Vagina (tissue), 2 donors: ENCODE measurements around the gene MNS1. TPM values are rescaled to one million over a fixed set of nuclear protein-coding genes. Genes with fewer than 3 reads are reported as not detected.

Experiments used
- DNase-seq, 2 donors: peaks; one replicate each; pipeline ENCODE4 v3.0.0-alpha.2; 2017; ENCODE audit errors: extremely low spot score in 2 of 2
- H3K27ac ChIP-seq: fragments of 200-600 bp; sonication (generic); one replicate; pipeline ENCODE4 v1.5.1; 2019
- H3K27me3 ChIP-seq: fragments of 200-600 bp; sonication (generic); one replicate; pipeline ENCODE4 v1.5.1; 2019
- H3K36me3 ChIP-seq, 2 donors: fragments of 200-600 bp; sonication (generic); one replicate each; pipeline ENCODE4 v1.5.1; 2017 to 2019
- H3K4me1 ChIP-seq: fragments of 200-600 bp; sonication (generic); one replicate; pipeline ENCODE4 v1.5.1; 2019
- H3K4me3 ChIP-seq, 2 donors: fragments of 200-600 bp; sonication (generic); 1 replicate in 1 of 2; 2 replicates in 1 of 2; pipeline ENCODE4 v1.5.1; 2016 to 2019
- H3K9me3 ChIP-seq: fragments of 200-600 bp; sonication (generic); one replicate; pipeline ENCODE4 v1.5.1; 2019
- POLR2A ChIP-seq, 2 donors: fragments of 450-650 bp; IDR thresholded peaks; one replicate each; pipeline ENCODE4 v1.6.1; 2017; ENCODE audit warnings: antibody characterized with exemption in 2 of 2, mild to moderate bottlenecking in 2 of 2, moderate library complexity in 2 of 2
- POLR2AphosphoS5 ChIP-seq, 2 donors: sonication (generic); formaldehyde crosslinking; IDR thresholded peaks; one replicate each; pipeline ENCODE4 v1.9.0; 2017; ENCODE audit warnings: antibody characterized with exemption in 2 of 2, mild to moderate bottlenecking in 2 of 2, low read depth in 1 of 2; ENCODE audit not compliant: insufficient read depth in 1 of 2
- intact Hi-C: fragments of 100-400 bp; cut with DNase I; formaldehyde crosslinking; loops from one replicate; pipeline ENCODE4 v1.15.1; 2023
- total RNA-seq: library from RNA; depleted of rRNA; stranded (reverse); fragments of >200 nt; gene quantifications from one replicate; pipeline ENCODE4 v1.2.3, GENCODE V29; 2016
- TF ChIP-seq, protein P1 (sequence below), 3 experiments: fragments of 450-650 bp in 2 of 3; fragments of 200-600 bp in 1 of 3; sonication (generic) in 1 of 3; IDR thresholded peaks; one replicate each; pipeline ENCODE4 v1.5.1; 2017 to 2019; ENCODE audit warnings: antibody characterized with exemption in 3 of 3, mild to moderate bottlenecking in 2 of 3, moderate library complexity in 2 of 3

MNS1 gene, protein sequence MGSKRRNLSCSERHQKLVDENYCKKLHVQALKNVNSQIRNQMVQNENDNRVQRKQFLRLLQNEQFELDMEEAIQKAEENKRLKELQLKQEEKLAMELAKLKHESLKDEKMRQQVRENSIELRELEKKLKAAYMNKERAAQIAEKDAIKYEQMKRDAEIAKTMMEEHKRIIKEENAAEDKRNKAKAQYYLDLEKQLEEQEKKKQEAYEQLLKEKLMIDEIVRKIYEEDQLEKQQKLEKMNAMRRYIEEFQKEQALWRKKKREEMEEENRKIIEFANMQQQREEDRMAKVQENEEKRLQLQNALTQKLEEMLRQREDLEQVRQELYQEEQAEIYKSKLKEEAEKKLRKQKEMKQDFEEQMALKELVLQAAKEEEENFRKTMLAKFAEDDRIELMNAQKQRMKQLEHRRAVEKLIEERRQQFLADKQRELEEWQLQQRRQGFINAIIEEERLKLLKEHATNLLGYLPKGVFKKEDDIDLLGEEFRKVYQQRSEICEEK
- total RNA-seq = 2.9 TPM

DNA sequence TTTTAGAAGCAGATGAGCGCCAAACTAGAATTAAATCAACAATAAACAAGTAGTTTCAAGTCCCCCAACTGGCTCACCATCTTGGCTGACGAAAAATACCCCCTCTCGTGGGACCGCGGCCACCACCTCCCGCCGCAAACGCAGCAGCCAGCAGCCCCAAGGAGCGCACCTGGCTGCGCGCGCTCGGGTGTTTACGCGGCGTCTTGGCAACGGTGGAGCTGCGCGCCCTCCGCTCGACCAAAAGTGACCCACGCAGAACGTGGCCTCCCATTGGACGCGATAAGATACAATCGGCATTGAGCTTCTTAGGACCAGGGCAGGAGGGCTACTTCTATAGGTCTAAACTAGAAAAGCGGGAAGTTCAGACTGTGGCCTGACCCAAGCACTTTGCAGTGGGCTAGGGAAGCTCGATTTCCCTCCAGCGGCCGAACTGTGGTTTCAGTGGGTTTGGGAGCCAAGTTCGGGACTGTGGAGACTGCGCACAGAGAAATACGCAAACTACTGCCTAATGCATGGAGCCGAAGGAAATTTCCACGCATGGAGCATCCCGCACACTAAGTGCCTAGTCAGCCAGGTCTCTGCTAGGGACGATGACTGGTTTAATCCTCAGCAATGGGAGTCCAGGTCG lies at the start of gene MNS1:
TSS of gene MNS1 (minus strand) at position 245 of the 628 bp plus-strand sequence. CDS start at position 80, 165 bp downstream.
- no peaks in the 10 kb centered on the region for H3K36me3 ChIP-seq
- H3K27me3 ChIP-seq = no peaks in the 10 kb centered on the region
- peak; percentile 62 to 83 for TF ChIP-seq POLR2AphosphoS5 (IDR thresholded peaks at IDR 0.05; ENCODE audit: insufficient read depth in 1 of 2, low read depth in 1 of 2)
- TF ChIP-seq, protein P1, sequence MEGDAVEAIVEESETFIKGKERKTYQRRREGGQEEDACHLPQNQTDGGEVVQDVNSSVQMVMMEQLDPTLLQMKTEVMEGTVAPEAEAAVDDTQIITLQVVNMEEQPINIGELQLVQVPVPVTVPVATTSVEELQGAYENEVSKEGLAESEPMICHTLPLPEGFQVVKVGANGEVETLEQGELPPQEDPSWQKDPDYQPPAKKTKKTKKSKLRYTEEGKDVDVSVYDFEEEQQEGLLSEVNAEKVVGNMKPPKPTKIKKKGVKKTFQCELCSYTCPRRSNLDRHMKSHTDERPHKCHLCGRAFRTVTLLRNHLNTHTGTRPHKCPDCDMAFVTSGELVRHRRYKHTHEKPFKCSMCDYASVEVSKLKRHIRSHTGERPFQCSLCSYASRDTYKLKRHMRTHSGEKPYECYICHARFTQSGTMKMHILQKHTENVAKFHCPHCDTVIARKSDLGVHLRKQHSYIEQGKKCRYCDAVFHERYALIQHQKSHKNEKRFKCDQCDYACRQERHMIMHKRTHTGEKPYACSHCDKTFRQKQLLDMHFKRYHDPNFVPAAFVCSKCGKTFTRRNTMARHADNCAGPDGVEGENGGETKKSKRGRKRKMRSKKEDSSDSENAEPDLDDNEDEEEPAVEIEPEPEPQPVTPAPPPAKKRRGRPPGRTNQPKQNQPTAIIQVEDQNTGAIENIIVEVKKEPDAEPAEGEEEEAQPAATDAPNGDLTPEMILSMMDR (IDR thresholded peaks at IDR 0.05) = no peak
- peak in 1 of 2 donors; percentile 92 for DNase-seq
- peaks cover 14% of the 10 kb centered on the region for H3K4me1 ChIP-seq
- no peaks in the 10 kb centered on the region for H3K9me3 ChIP-seq
- no peak within 1 kb of the TSS for H3K27ac ChIP-seq
- peak within 1 kb of the TSS; percentile 54 to 61 for H3K4me3 ChIP-seq
- intact Hi-C loops = no loop called here

DNA sequence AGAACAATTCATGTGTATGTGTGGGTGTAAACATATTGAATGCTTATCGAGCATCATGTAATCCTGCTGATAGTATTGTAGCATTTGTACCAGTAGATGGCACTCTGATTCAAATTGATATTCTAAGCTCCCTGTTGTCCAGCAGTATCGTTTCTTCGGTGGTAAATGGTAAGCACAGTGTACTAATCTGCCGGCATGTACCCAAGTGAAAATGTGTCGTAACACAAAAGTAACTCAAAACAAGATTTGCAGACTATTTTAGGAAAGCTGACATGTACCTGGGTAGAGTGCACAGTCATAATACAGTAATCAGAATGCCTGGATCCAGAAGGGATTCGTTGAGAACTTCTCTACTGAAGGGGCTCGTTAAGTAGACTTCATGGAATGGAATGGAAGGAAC lies 31.7 kb upstream of the MNS1 start:
- Histone ChIP-seq H3K9me3 (no peaks in the 10 kb centered on the region), H3K4me3 (peak overlapping the region in 1 of 2 donors; percentile 20), H3K4me1 (peaks cover 4% of the 10 kb centered on the region), H3K27ac (no peak overlapping the region), H3K36me3 (no peaks in the 10 kb centered on the region), H3K27me3 (no peaks in the 10 kb centered on the region)
- intact Hi-C loops = loop anchor here (1.0 to 10.0 kb wide), 2 partner anchors 372 to 808 kb away; no protein-coding TSS in a partner anchor
- TF ChIP-seq POLR2AphosphoS5 (IDR thresholded peaks at IDR 0.05; ENCODE audit: insufficient read depth in 1 of 2, low read depth in 1 of 2) (peak in 1 of 2 donors; percentile 23), POLR2A (IDR thresholded peaks at IDR 0.05) (no peak)
- TF ChIP-seq, protein P1 (IDR thresholded peaks at IDR 0.05) = peak; percentile 47 to 82 (median 77)
- no peak for DNase-seq

DNA sequence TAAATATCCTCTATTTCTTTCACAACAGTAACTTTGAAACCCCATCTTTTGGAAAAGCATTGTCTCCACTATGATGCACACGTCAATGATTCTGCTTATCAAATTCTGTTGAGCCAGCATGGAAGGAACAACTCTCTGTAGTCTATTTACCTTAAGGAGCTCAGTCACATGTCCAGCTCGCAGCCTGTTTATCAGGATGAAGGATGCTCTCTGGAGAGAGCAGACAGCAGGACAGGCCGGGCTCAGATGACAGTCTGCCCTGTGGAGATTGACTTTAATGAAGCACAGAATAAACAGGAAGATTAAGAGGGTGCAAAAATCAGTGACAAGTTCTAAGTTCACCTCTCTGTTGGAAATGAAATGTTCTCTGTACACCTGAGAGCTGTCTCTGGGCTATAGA lies 30.6 kb upstream of the MNS1 start:
- intact Hi-C loops = loop anchor here (10.0 kb wide), 1 partner anchor 809 kb away; no protein-coding TSS in a partner anchor
- TF ChIP-seq POLR2AphosphoS5 (IDR thresholded peaks at IDR 0.05; ENCODE audit: insufficient read depth in 1 of 2, low read depth in 1 of 2) (no peak), POLR2A (IDR thresholded peaks at IDR 0.05) (no peak)
- TF ChIP-seq, protein P1 (IDR thresholded peaks at IDR 0.05) = no peak

DNA sequence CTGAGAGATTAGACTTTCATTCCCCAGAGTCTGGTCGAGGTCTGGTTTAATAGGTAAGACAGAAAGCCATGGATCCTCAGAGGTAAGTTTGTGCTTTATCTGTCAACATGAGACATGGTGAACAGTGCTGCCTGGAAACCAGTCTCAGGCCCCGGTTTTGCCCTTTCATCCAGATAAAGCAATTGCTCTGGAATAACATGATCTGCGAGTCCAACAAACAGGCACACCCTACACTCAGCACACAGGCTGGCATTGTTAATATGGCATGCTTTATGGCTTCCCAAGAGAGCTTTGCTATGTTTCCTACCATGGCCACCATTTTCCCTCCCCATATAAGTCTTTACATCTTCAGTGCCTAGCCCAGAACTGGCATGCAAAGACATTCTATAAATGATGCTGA lies 30.1 kb upstream of the MNS1 start:
- Histone ChIP-seq H3K4me1 (peaks cover 4% of the 10 kb centered on the region), H3K27ac (no peak overlapping the region), H3K4me3 (no peak overlapping the region), H3K36me3 (no peaks in the 10 kb centered on the region), H3K27me3 (no peaks in the 10 kb centered on the region), H3K9me3 (no peaks in the 10 kb centered on the region)
- no peak for DNase-seq
- TF ChIP-seq POLR2AphosphoS5 (IDR thresholded peaks at IDR 0.05; ENCODE audit: insufficient read depth in 1 of 2, low read depth in 1 of 2) (no peak), POLR2A (IDR thresholded peaks at IDR 0.05) (no peak)
- TF ChIP-seq, protein P1 (IDR thresholded peaks at IDR 0.05) = no peak
- intact Hi-C loops = loop anchor here (10.0 kb wide), 1 partner anchor 810 kb away; no protein-coding TSS in a partner anchor

More for the DNA sequence above, 30.6 kb upstream of the MNS1 start:
- Histone ChIP-seq H3K4me3 (no peak overlapping the region), H3K27me3 (no peaks in the 10 kb centered on the region), H3K9me3 (no peaks in the 10 kb centered on the region), H3K4me1 (peaks cover 4% of the 10 kb centered on the region), H3K36me3 (no peaks in the 10 kb centered on the region), H3K27ac (no peak overlapping the region)
- no peak for DNase-seq
